ENCODE results near the gene ANAPC4.

DNA sequence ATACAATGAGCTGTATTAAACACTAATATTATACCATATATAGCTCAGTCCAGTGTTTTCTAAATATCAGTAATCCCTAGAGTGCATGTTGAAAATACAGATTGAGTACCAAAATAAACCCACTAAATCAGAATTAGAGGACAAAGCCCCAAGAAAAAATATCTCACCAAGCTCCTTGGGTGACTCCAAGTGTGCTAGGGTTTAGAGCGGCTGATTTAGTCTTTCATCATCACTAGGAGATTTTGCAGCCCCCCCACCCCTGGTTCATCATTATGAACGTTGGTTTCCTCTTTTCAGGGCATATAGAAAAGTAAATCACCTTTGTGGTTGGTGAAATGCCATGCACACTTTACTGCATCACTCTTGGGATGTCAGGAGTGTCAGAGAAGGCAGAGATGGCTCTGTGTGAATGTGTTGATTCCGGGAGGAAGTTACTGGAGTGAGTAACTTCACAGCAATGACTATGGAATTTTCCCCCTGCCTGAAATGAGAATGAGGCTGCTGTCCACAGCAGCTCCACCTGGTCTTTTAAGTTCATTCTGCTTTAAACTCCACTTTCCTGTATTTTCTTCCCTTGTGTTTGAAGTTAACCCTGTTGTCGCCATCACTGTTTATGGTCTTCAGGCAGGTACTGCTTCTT lies 25.2 kb upstream of the ANAPC4 start:
- TF ChIP-seq, protein P1, sequence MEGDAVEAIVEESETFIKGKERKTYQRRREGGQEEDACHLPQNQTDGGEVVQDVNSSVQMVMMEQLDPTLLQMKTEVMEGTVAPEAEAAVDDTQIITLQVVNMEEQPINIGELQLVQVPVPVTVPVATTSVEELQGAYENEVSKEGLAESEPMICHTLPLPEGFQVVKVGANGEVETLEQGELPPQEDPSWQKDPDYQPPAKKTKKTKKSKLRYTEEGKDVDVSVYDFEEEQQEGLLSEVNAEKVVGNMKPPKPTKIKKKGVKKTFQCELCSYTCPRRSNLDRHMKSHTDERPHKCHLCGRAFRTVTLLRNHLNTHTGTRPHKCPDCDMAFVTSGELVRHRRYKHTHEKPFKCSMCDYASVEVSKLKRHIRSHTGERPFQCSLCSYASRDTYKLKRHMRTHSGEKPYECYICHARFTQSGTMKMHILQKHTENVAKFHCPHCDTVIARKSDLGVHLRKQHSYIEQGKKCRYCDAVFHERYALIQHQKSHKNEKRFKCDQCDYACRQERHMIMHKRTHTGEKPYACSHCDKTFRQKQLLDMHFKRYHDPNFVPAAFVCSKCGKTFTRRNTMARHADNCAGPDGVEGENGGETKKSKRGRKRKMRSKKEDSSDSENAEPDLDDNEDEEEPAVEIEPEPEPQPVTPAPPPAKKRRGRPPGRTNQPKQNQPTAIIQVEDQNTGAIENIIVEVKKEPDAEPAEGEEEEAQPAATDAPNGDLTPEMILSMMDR (optimal IDR thresholded peaks at IDR 0.05 in 1 of 3, IDR thresholded peaks at IDR 0.05 in 1 of 3, conservative IDR thresholded peaks at IDR 0.05 in 1 of 3; ENCODE audit: extremely low read depth in 1 of 3, insufficient read depth in 2 of 3, low read length in 3 of 3) = no peak
- TF ChIP-seq EZH2 (IDR thresholded peaks at IDR 0.05; ENCODE audit: low read length) = no peak

Measured in keratinocyte (primary cell).